Activated T-cell treated with anti-CD3 and anti-CD28 coated beads, Interleukin-2, amount 50 U/mL, for 4 hours (primary cell): ENCODE results near the gene SQSTM1. TPM values are rescaled to one million over a fixed set of nuclear protein-coding genes. Genes with fewer than 3 reads are reported as not detected.

ENCODE experiments used
- ATAC-seq, 2 donors: fragments of 200-7000 bp; cut with Tn5 transposase; one replicate each; pipeline ENCODE4 v1.10.0; 2021
- DNase-seq: peaks from one replicate; pipeline ENCODE4 v3.0.0-alpha.2; 2020
- H3K27me3 Mint-ChIP-seq: one replicate; pipeline ENCODE4 v1.8.0; 2021; ENCODE audit warnings: low read depth, mixed read lengths
- H3K36me3 Mint-ChIP-seq: one replicate; pipeline ENCODE4 v1.8.0; 2022; ENCODE audit warnings: mixed read lengths; ENCODE audit not compliant: insufficient read depth
- H3K4me1 Mint-ChIP-seq: one replicate; pipeline ENCODE4 v1.8.0; 2021; ENCODE audit warnings: low read depth, mixed read lengths
- H3K4me3 Mint-ChIP-seq: one replicate; pipeline ENCODE4 v1.8.0; 2021; ENCODE audit warnings: mild to moderate bottlenecking, moderate library complexity, mixed read lengths
- H3K9me3 Mint-ChIP-seq: one replicate; pipeline ENCODE4 v1.8.0; 2021; ENCODE audit warnings: mixed read lengths
- total RNA-seq, 3 donors: library from RNA; stranded (reverse); gene quantifications; one replicate each; pipeline ENCODE4 v1.2.1, GENCODE V29; 2021

Gene SQSTM1
- total RNA-seq, 3 donors from 2014 or later = 109 to 141 (median 111) TPM

- H3K9me3 Mint-ChIP-seq = no peaks in the 10 kb centered on the region
- H3K4me3 Mint-ChIP-seq = no peak overlapping the region
- ATAC-seq (no peak), DNase-seq (no peak)
- no peaks in the 10 kb centered on the region for H3K4me1 Mint-ChIP-seq
- H3K36me3 Mint-ChIP-seq = peaks cover 17% of the 10 kb centered on the region
- no peaks in the 10 kb centered on the region for H3K27me3 Mint-ChIP-seq
Observed at GRCh38 chr5:179872055-179872827, 51.5 kb downstream of the SQSTM1 start.

- H3K36me3 Mint-ChIP-seq = peaks cover 21% of the 10 kb centered on the region
- H3K27me3 Mint-ChIP-seq = no peaks in the 10 kb centered on the region
- no peak for DNase-seq
- ATAC-seq = no peak
- no peaks in the 10 kb centered on the region for H3K9me3 Mint-ChIP-seq
- H3K4me3 Mint-ChIP-seq = no peak overlapping the region
- no peaks in the 10 kb centered on the region for H3K4me1 Mint-ChIP-seq
Observed at GRCh38 chr5:179872828-179873575, 52.3 kb downstream of the SQSTM1 start.

GRCh38 chr5:179873588-179874110, 52.9 kb downstream of the SQSTM1 start:
- DNase-seq (no peak), ATAC-seq (no peak)
- H3K27me3 Mint-ChIP-seq = no peaks in the 10 kb centered on the region
- no peak overlapping the region for H3K4me3 Mint-ChIP-seq
- no peaks in the 10 kb centered on the region for H3K9me3 Mint-ChIP-seq
- peaks cover 19% of the 10 kb centered on the region for H3K36me3 Mint-ChIP-seq
- H3K4me1 Mint-ChIP-seq = no peaks in the 10 kb centered on the region

GRCh38 chr5:179874136-179874535, 53.4 kb downstream of the SQSTM1 start:
- Mint-ChIP-seq H3K36me3 (peaks cover 21% of the 10 kb centered on the region), H3K27me3 (no peaks in the 10 kb centered on the region), H3K4me3 (no peak overlapping the region), H3K4me1 (no peaks in the 10 kb centered on the region), H3K9me3 (no peaks in the 10 kb centered on the region)
- ATAC-seq = no peak
- no peak for DNase-seq

GRCh38 chr5:179874536-179875292, 54.0 kb downstream of the SQSTM1 start:
- ATAC-seq (no peak), DNase-seq (no peak)
- H3K4me3 Mint-ChIP-seq = no peak overlapping the region
- peaks cover 21% of the 10 kb centered on the region for H3K36me3 Mint-ChIP-seq
- no peaks in the 10 kb centered on the region for H3K27me3 Mint-ChIP-seq
- H3K9me3 Mint-ChIP-seq = no peaks in the 10 kb centered on the region
- no peaks in the 10 kb centered on the region for H3K4me1 Mint-ChIP-seq

- Mint-ChIP-seq H3K9me3 (no peaks in the 10 kb centered on the region), H3K4me1 (no peaks in the 10 kb centered on the region), H3K4me3 (no peak overlapping the region), H3K27me3 (no peaks in the 10 kb centered on the region), H3K36me3 (peaks cover 21% of the 10 kb centered on the region)
- DNase-seq = no peak
- ATAC-seq = no peak
Observed at GRCh38 chr5:179875741-179876609, 55.3 kb downstream of the SQSTM1 start.

GRCh38 chr5:179876610-179876952, 55.9 kb downstream of the SQSTM1 start:
- H3K27me3 Mint-ChIP-seq = no peaks in the 10 kb centered on the region
- ATAC-seq (no peak), DNase-seq (no peak)
- H3K4me1 Mint-ChIP-seq = no peaks in the 10 kb centered on the region
- peaks cover 17% of the 10 kb centered on the region for H3K36me3 Mint-ChIP-seq
- no peak overlapping the region for H3K4me3 Mint-ChIP-seq
- H3K9me3 Mint-ChIP-seq = no peaks in the 10 kb centered on the region

GRCh38 chr5:179878222-179879002, 57.7 kb downstream of the SQSTM1 start:
- H3K9me3 Mint-ChIP-seq = peaks cover 3% of the 10 kb centered on the region
- ATAC-seq = no peak
- no peak overlapping the region for H3K4me3 Mint-ChIP-seq
- H3K4me1 Mint-ChIP-seq = no peaks in the 10 kb centered on the region
- H3K27me3 Mint-ChIP-seq = no peaks in the 10 kb centered on the region
- peaks cover 24% of the 10 kb centered on the region for H3K36me3 Mint-ChIP-seq
- no peak for DNase-seq

- ATAC-seq (no peak), DNase-seq (no peak)
- Mint-ChIP-seq H3K4me3 (no peak overlapping the region), H3K9me3 (peaks cover 7% of the 10 kb centered on the region), H3K27me3 (no peaks in the 10 kb centered on the region), H3K4me1 (no peaks in the 10 kb centered on the region), H3K36me3 (peaks cover 29% of the 10 kb centered on the region)
Observed at GRCh38 chr5:179879003-179879689, 58.4 kb downstream of the SQSTM1 start.

- H3K4me1 Mint-ChIP-seq = no peaks in the 10 kb centered on the region
- ATAC-seq = no peak
Observed at GRCh38 chr5:179879690-179880010, 58.9 kb downstream of the SQSTM1 start.

GRCh38 chr5:179880066-179880650, 59.5 kb downstream of the SQSTM1 start:
- peaks cover 11% of the 10 kb centered on the region for H3K9me3 Mint-ChIP-seq
- DNase-seq (no peak), ATAC-seq (no peak)
- H3K4me1 Mint-ChIP-seq = no peaks in the 10 kb centered on the region
- H3K4me3 Mint-ChIP-seq = no peak overlapping the region
- no peaks in the 10 kb centered on the region for H3K27me3 Mint-ChIP-seq
- H3K36me3 Mint-ChIP-seq = peaks cover 37% of the 10 kb centered on the region

More at GRCh38 chr5:179879690-179880010, 58.9 kb downstream of the SQSTM1 start:
- peaks cover 7% of the 10 kb centered on the region for H3K9me3 Mint-ChIP-seq
- H3K27me3 Mint-ChIP-seq = no peaks in the 10 kb centered on the region
- DNase-seq = no peak
- H3K36me3 Mint-ChIP-seq = peaks cover 34% of the 10 kb centered on the region
- no peak overlapping the region for H3K4me3 Mint-ChIP-seq

- Mint-ChIP-seq H3K36me3 (peaks cover 40% of the 10 kb centered on the region), H3K9me3 (peaks cover 11% of the 10 kb centered on the region), H3K4me1 (no peaks in the 10 kb centered on the region), H3K4me3 (no peak overlapping the region), H3K27me3 (no peaks in the 10 kb centered on the region)
- DNase-seq = no peak
- ATAC-seq = no peak
Observed at GRCh38 chr5:179880848-179881590, 60.3 kb downstream of the SQSTM1 start.
